ENCODE results near the gene DMTF1. TPM values are rescaled to one million over a fixed set of nuclear protein-coding genes. Genes with fewer than 3 reads are reported as not detected.

The DMTF1 gene
- total and polyA plus RNA-seq, 9 of the 15 experiments (the other 6 are each of a cell fraction or from before 2014, with no cell fraction given), result 25.7 to 208 (median 74.7) TPM

- TF ChIP-seq CXXC5 (CRISPR knock-in tag; IDR thresholded peaks at IDR 0.05) (peak; percentile 90), CEBPZ (IDR thresholded peaks at IDR 0.05; ENCODE audit: borderline replicate concordance, low read depth, low read length) (no peak), SRSF3 (IDR thresholded peaks at IDR 0.05; ENCODE audit: insufficient read depth, low read length) (no peak), SUPT5H (IDR thresholded peaks at IDR 0.05) (no peak), THAP12 (CRISPR knock-in tag; IDR thresholded peaks at IDR 0.05) (no peak), ZNF253 (CRISPR knock-in tag; conservative IDR thresholded peaks at IDR 0.05) (no peak), KDM2B (CRISPR knock-in tag; IDR thresholded peaks at IDR 0.05) (peak; percentile 52; the same call in 1 of the 2 replicates), KAT8 (IDR thresholded peaks at IDR 0.05; ENCODE audit: low read depth) (no peak), PHF8 (IDR thresholded peaks at IDR 0.05; ENCODE audit: borderline replicate concordance, low read length) (peak; percentile 61), ZMIZ1 (IDR thresholded peaks at IDR 0.05; ENCODE audit: low read depth in 2 of 2, low read length in 2 of 2) (0 out of 4 replicates have a peak, but pooled peaks of 1 of the 2 experiments have one; percentile 9), BRF2 (IDR thresholded peaks at IDR 0.05; ENCODE audit: borderline replicate concordance, insufficient read depth, insufficient read length) (no peak), NFXL1 (CRISPR knock-in tag; IDR thresholded peaks at IDR 0.05) (0 out of 2 replicates have a peak, but pooled peaks have one; percentile 30)
- TF ChIP-seq, protein P1, sequence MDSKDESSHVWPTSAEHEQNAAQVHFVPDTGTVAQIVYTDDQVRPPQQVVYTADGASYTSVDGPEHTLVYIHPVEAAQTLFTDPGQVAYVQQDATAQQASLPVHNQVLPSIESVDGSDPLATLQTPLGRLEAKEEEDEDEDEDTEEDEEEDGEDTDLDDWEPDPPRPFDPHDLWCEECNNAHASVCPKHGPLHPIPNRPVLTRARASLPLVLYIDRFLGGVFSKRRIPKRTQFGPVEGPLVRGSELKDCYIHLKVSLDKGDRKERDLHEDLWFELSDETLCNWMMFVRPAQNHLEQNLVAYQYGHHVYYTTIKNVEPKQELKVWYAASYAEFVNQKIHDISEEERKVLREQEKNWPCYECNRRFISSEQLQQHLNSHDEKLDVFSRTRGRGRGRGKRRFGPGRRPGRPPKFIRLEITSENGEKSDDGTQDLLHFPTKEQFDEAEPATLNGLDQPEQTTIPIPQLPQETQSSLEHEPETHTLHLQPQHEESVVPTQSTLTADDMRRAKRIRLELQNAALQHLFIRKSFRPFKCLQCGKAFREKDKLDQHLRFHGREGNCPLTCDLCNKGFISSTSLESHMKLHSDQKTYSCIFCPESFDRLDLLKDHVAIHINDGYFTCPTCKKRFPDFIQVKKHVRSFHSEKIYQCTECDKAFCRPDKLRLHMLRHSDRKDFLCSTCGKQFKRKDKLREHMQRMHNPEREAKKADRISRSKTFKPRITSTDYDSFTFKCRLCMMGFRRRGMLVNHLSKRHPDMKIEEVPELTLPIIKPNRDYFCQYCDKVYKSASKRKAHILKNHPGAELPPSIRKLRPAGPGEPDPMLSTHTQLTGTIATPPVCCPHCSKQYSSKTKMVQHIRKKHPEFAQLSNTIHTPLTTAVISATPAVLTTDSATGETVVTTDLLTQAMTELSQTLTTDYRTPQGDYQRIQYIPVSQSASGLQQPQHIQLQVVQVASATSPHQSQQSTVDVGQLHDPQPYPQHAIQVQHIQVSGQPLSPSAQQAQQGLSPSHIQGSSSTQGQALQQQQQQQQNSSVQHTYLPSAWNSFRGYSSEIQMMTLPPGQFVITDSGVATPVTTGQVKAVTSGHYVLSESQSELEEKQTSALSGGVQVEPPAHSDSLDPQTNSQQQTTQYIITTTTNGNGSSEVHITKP (IDR thresholded peaks at IDR 0.05; ENCODE audit: partially characterized antibody), result peak; percentile 46
These were observed 67.3 kb downstream of the DMTF1 start, which contains the start of gene TMEM243 (continued) for GRCh38 chr7:87219545-87220025.

Measured in K562 (cell line).